GM19467 (cell line): ENCODE results near the gene COL18A1.
"Not testable (repeated sequence)": the region's sequence is repeated elsewhere in the genome, so short reads cannot be mapped to it uniquely, and the experiment has no call there.

Experiments used
- ATAC-seq: cut with Tn5 transposase; IDR thresholded peaks from one replicate; pipeline ENCODE4 v1.9.1; 2021; ENCODE audit warnings: mild to moderate bottlenecking, moderate library complexity; ENCODE audit not compliant: unreplicated experiment

Gene COL18A1

GRCh38 chr21:45423968-45424853, 19.2 kb downstream of the COL18A1 start:
- ATAC-seq: no peak

- ATAC-seq: no peak
Observed at GRCh38 chr21:45424854-45425795, 20.2 kb downstream of the COL18A1 start.

- ATAC-seq: no peak
Observed at GRCh38 chr21:45427331-45428271, 22.6 kb downstream of the COL18A1 start.

GRCh38 chr21:45428534-45428933, 23.6 kb downstream of the COL18A1 start:
- ATAC-seq: no peak

GRCh38 chr21:45429221-45430175, 24.5 kb downstream of the COL18A1 start:
- no peak for ATAC-seq

- no peak for ATAC-seq
Observed at GRCh38 chr21:45430521-45431501, 25.8 kb downstream of the COL18A1 start.

GRCh38 chr21:45431781-45432572, 27.0 kb downstream of the COL18A1 start:
- ATAC-seq: no peak

- ATAC-seq: no peak
Observed at GRCh38 chr21:45432575-45433255, 27.8 kb downstream of the COL18A1 start.

- ATAC-seq: no peak
Observed at GRCh38 chr21:45433301-45433700, 28.3 kb downstream of the COL18A1 start.

GRCh38 chr21:45433911-45434644, 29.1 kb downstream of the COL18A1 start:
- no peak for ATAC-seq

- ATAC-seq: no peak
Observed at GRCh38 chr21:45434645-45435217, 29.8 kb downstream of the COL18A1 start.

GRCh38 chr21:45435405-45435981, 30.5 kb downstream of the COL18A1 start:
- ATAC-seq: no peak

- no peak for ATAC-seq
Observed at GRCh38 chr21:45436351-45437065, 31.5 kb downstream of the COL18A1 start.

GRCh38 chr21:45437844-45438243, 32.9 kb downstream of the COL18A1 start:
- ATAC-seq: not testable (repeated sequence)
